GM12865 (cell line): Measurements from ENCODE around the gene NDUFAF3.
"Not testable (repeated sequence)": the region's sequence is repeated elsewhere in the genome, so short reads cannot be mapped to it uniquely, and the experiment has no call there.

Experiments
- DNase-seq: peaks from one replicate; pipeline ENCODE4 v3.0.0; 2010; ENCODE audit warnings: low read depth
- H3K4me3 ChIP-seq: 2 replicates; pipeline ENCODE4 v1.5.1; 2011; ENCODE audit warnings: mild to moderate bottlenecking, low read depth, low read length, control low read depth
- CTCF ChIP-seq: IDR thresholded peaks from 2 replicates; pipeline ENCODE4 v1.5.1; 2011; ENCODE audit warnings: low read length, control low read depth, low read depth, inconsistent platforms; ENCODE audit not compliant: insufficient read depth; ENCODE audit errors: missing control alignments

Gene NDUFAF3

GRCh38 chr3:49007771-49008528, 14.0 kb upstream of the NDUFAF3 start:
- H3K4me3 ChIP-seq = peak overlapping the region; percentile 92
- DNase-seq = peak; percentile 94
- TF ChIP-seq CTCF = no peak

- H3K4me3 ChIP-seq = peak overlapping the region; percentile 92
- DNase-seq = not testable (repeated sequence)
These were observed 13.3 kb upstream of the NDUFAF3 start for GRCh38 chr3:49008627-49009026.

GRCh38 chr3:49009396-49009795, 12.5 kb upstream of the NDUFAF3 start:
- no peak overlapping the region for H3K4me3 ChIP-seq
- no peak for TF ChIP-seq CTCF

GRCh38 chr3:49012441-49013017, 9.4 kb upstream of the NDUFAF3 start:
- DNase-seq = no peak
- no peak for TF ChIP-seq CTCF
- no peak overlapping the region for H3K4me3 ChIP-seq

More at GRCh38 chr3:49009396-49009795, 12.5 kb upstream of the NDUFAF3 start:
- no peak for DNase-seq

- no peak overlapping the region for H3K4me3 ChIP-seq
- TF ChIP-seq CTCF = no peak
- no peak for DNase-seq
These were observed 8.7 kb upstream of the NDUFAF3 start for GRCh38 chr3:49013113-49013737.

GRCh38 chr3:49013738-49014660, 7.9 kb upstream of the NDUFAF3 start:
- no peak overlapping the region for H3K4me3 ChIP-seq
- peak; percentile 76 for TF ChIP-seq CTCF
- DNase-seq = peak; percentile 83

GRCh38 chr3:49015072-49015471, 6.8 kb upstream of the NDUFAF3 start:
- DNase-seq = no peak
- TF ChIP-seq CTCF = no peak
- no peak overlapping the region for H3K4me3 ChIP-seq
